ENCODE results near the gene FCRL3.
A peak's percentile ranks its signal among the peaks of the same experiment; 100 is the strongest.

FCRL3 gene

GRCh38 chr1:157711802-157712201 is 11.2 kb upstream of the FCRL3 start:
- no peaks in the 10 kb centered on the region for H3K4me1 ChIP-seq (ENCODE audit: control insufficient read depth, insufficient read depth, low read length)
- peaks cover 2% of the 10 kb centered on the region for H3K27me3 ChIP-seq (replicated peaks; ENCODE audit: control insufficient read depth, insufficient read depth, low read length)
- H3K36me3 ChIP-seq (ENCODE audit: control insufficient read depth, insufficient read depth, low read length, severe bottlenecking) = no peaks in the 10 kb centered on the region

GRCh38 chr1:157704878-157705277 is 4.3 kb upstream of the FCRL3 start:
- no peak overlapping the region for H3K4me3 ChIP-seq (ENCODE audit: low read length)
- H3K9ac ChIP-seq (ENCODE audit: low read length) = no peak overlapping the region
- no peaks in the 10 kb centered on the region for H3K4me1 ChIP-seq (ENCODE audit: control insufficient read depth, insufficient read depth, low read length)
- peaks cover 8% of the 10 kb centered on the region for H3K27me3 ChIP-seq (replicated peaks; ENCODE audit: control insufficient read depth, insufficient read depth, low read length)
- no peaks in the 10 kb centered on the region for H3K36me3 ChIP-seq (ENCODE audit: control insufficient read depth, insufficient read depth, low read length, severe bottlenecking)
- DNase-seq (ENCODE audit: low read depth) = no peak
- H3K9me3 ChIP-seq (ENCODE audit: control insufficient read depth, low read length) = no peaks in the 10 kb centered on the region

More at GRCh38 chr1:157711802-157712201, 11.2 kb upstream of the FCRL3 start:
- Histone ChIP-seq H3K9ac (ENCODE audit: low read length) (no peak overlapping the region), H3K9me3 (ENCODE audit: control insufficient read depth, low read length) (no peaks in the 10 kb centered on the region), H3K4me3 (ENCODE audit: low read length) (no peak overlapping the region)
- DNase-seq (ENCODE audit: low read depth) = no peak

GRCh38 chr1:157703981-157704380 is 3.4 kb upstream of the FCRL3 start:
- Histone ChIP-seq H3K4me3 (ENCODE audit: low read length) (no peak overlapping the region), H3K27me3 (replicated peaks; ENCODE audit: control insufficient read depth, insufficient read depth, low read length) (peaks cover 9% of the 10 kb centered on the region), H3K9me3 (ENCODE audit: control insufficient read depth, low read length) (no peaks in the 10 kb centered on the region), H3K9ac (ENCODE audit: low read length) (no peak overlapping the region), H3K4me1 (ENCODE audit: control insufficient read depth, insufficient read depth, low read length) (no peaks in the 10 kb centered on the region), H3K36me3 (ENCODE audit: control insufficient read depth, insufficient read depth, low read length, severe bottlenecking) (no peaks in the 10 kb centered on the region)
- no peak for DNase-seq (ENCODE audit: low read depth)

- no peak overlapping the region for H3K9ac ChIP-seq (ENCODE audit: low read length)
- H3K36me3 ChIP-seq (ENCODE audit: control insufficient read depth, insufficient read depth, low read length, severe bottlenecking) = no peaks in the 10 kb centered on the region
- no peaks in the 10 kb centered on the region for H3K9me3 ChIP-seq (ENCODE audit: control insufficient read depth, low read length)
- H3K27me3 ChIP-seq (replicated peaks; ENCODE audit: control insufficient read depth, insufficient read depth, low read length) = peaks cover 22% of the 10 kb centered on the region
- no peaks in the 10 kb centered on the region for H3K4me1 ChIP-seq (ENCODE audit: control insufficient read depth, insufficient read depth, low read length)
- DNase-seq (ENCODE audit: low read depth) = no peak
- H3K4me3 ChIP-seq (ENCODE audit: low read length) = no peak overlapping the region
Observed at GRCh38 chr1:157702308-157702825, 1.8 kb upstream of the FCRL3 start.

GRCh38 chr1:157700305-157700704 is 264 bp downstream of the FCRL3 start:
- DNase-seq (ENCODE audit: low read depth) = no peak
- Histone ChIP-seq H3K36me3 (ENCODE audit: control insufficient read depth, insufficient read depth, low read length, severe bottlenecking) (no peaks in the 10 kb centered on the region), H3K4me3 (ENCODE audit: low read length) (no peak overlapping the region), H3K9ac (ENCODE audit: low read length) (no peak overlapping the region), H3K27me3 (replicated peaks; ENCODE audit: control insufficient read depth, insufficient read depth, low read length) (peaks cover 29% of the 10 kb centered on the region), H3K9me3 (ENCODE audit: control insufficient read depth, low read length) (no peaks in the 10 kb centered on the region), H3K4me1 (ENCODE audit: control insufficient read depth, insufficient read depth, low read length) (no peaks in the 10 kb centered on the region)

- no peaks in the 10 kb centered on the region for H3K9me3 ChIP-seq (ENCODE audit: control insufficient read depth, low read length)
Observed at GRCh38 chr1:157697781-157698569, 2.6 kb downstream of the FCRL3 start.

GRCh38 chr1:157696966-157697628 is 3.5 kb downstream of the FCRL3 start:
- H3K27me3 ChIP-seq (replicated peaks; ENCODE audit: control insufficient read depth, insufficient read depth, low read length) = peaks cover 29% of the 10 kb centered on the region
- H3K4me3 ChIP-seq (ENCODE audit: low read length) = no peak overlapping the region
- H3K36me3 ChIP-seq (ENCODE audit: control insufficient read depth, insufficient read depth, low read length, severe bottlenecking) = no peaks in the 10 kb centered on the region
- H3K4me1 ChIP-seq (ENCODE audit: control insufficient read depth, insufficient read depth, low read length) = no peaks in the 10 kb centered on the region
- DNase-seq (ENCODE audit: low read depth) = no peak
- no peak overlapping the region for H3K9ac ChIP-seq (ENCODE audit: low read length)
- no peaks in the 10 kb centered on the region for H3K9me3 ChIP-seq (ENCODE audit: control insufficient read depth, low read length)

More at GRCh38 chr1:157697781-157698569, 2.6 kb downstream of the FCRL3 start:
- H3K4me3 ChIP-seq (ENCODE audit: low read length) = no peak overlapping the region
- H3K4me1 ChIP-seq (ENCODE audit: control insufficient read depth, insufficient read depth, low read length) = no peaks in the 10 kb centered on the region
- no peak for DNase-seq (ENCODE audit: low read depth)
- no peak overlapping the region for H3K9ac ChIP-seq (ENCODE audit: low read length)
- H3K27me3 ChIP-seq (replicated peaks; ENCODE audit: control insufficient read depth, insufficient read depth, low read length) = peaks cover 29% of the 10 kb centered on the region
- no peaks in the 10 kb centered on the region for H3K36me3 ChIP-seq (ENCODE audit: control insufficient read depth, insufficient read depth, low read length, severe bottlenecking)

- H3K36me3 ChIP-seq (ENCODE audit: control insufficient read depth, insufficient read depth, low read length, severe bottlenecking) = no peaks in the 10 kb centered on the region
- H3K27me3 ChIP-seq (replicated peaks; ENCODE audit: control insufficient read depth, insufficient read depth, low read length) = peaks cover 26% of the 10 kb centered on the region
- H3K4me1 ChIP-seq (ENCODE audit: control insufficient read depth, insufficient read depth, low read length) = no peaks in the 10 kb centered on the region
- no peak overlapping the region for H3K4me3 ChIP-seq (ENCODE audit: low read length)
- no peaks in the 10 kb centered on the region for H3K9me3 ChIP-seq (ENCODE audit: control insufficient read depth, low read length)
- no peak overlapping the region for H3K9ac ChIP-seq (ENCODE audit: low read length)
- DNase-seq (ENCODE audit: low read depth) = no peak
Observed at GRCh38 chr1:157695417-157695816, 5.2 kb downstream of the FCRL3 start.

GRCh38 chr1:157691285-157691920 is 9.2 kb downstream of the FCRL3 start:
- no peaks in the 10 kb centered on the region for H3K36me3 ChIP-seq (ENCODE audit: control insufficient read depth, insufficient read depth, low read length, severe bottlenecking)
- DNase-seq (ENCODE audit: low read depth) = peak; percentile 56

GRCh38 chr1:157682710-157683437 is 17.7 kb downstream of the FCRL3 start:
- no peaks in the 10 kb centered on the region for H3K4me1 ChIP-seq (ENCODE audit: control insufficient read depth, insufficient read depth, low read length)
- H3K4me3 ChIP-seq (ENCODE audit: low read length) = no peak overlapping the region
- no peak for DNase-seq (ENCODE audit: low read depth)
- no peak overlapping the region for H3K9ac ChIP-seq (ENCODE audit: low read length)
- no peaks in the 10 kb centered on the region for H3K36me3 ChIP-seq (ENCODE audit: control insufficient read depth, insufficient read depth, low read length, severe bottlenecking)
- H3K27me3 ChIP-seq (replicated peaks; ENCODE audit: control insufficient read depth, insufficient read depth, low read length) = no peaks in the 10 kb centered on the region
- H3K9me3 ChIP-seq (ENCODE audit: control insufficient read depth, low read length) = no peaks in the 10 kb centered on the region

More at GRCh38 chr1:157691285-157691920, 9.2 kb downstream of the FCRL3 start:
- Histone ChIP-seq H3K9ac (ENCODE audit: low read length) (no peak overlapping the region), H3K4me1 (ENCODE audit: control insufficient read depth, insufficient read depth, low read length) (no peaks in the 10 kb centered on the region), H3K27me3 (replicated peaks; ENCODE audit: control insufficient read depth, insufficient read depth, low read length) (no peaks in the 10 kb centered on the region), H3K4me3 (ENCODE audit: low read length) (no peak overlapping the region), H3K9me3 (ENCODE audit: control insufficient read depth, low read length) (no peaks in the 10 kb centered on the region)
